Measurements from ENCODE around the gene VTI1A.
"Not testable (repeated sequence)": the region's sequence is repeated elsewhere in the genome, so short reads cannot be mapped to it uniquely, and the experiment has no call there.

VTI1A gene

GRCh38 chr10:112446855-112447619 is at the start of gene VTI1A, which contains the start of gene ZDHHC6:
VTI1A (plus strand) TSS chr10:112447215; CDS start chr10:112447374, 159 bp downstream.
ZDHHC6 (minus strand) TSS chr10:112446914; CDS start chr10:112445436, 1,478 bp downstream.
- Mint-ChIP-seq H3K4me1 (peaks cover 22 to 38% of the 10 kb centered on the region in 2 donors), H3K4me3 (peak within 1 kb of the TSS; percentile 86 to 91), H3K27me3 (no peaks in the 10 kb centered on the region), H3K27ac (peak within 1 kb of the TSS; percentile 90), H3K36me3 (peaks cover 14 to 30% of the 10 kb centered on the region in 2 donors), H3K9me3 (no peaks in the 10 kb centered on the region)
- ATAC-seq (replicated peaks) (peak; percentile 97 to 98), DNase-seq (peak; percentile 80)

GRCh38 chr10:112397592-112397991 is 49.4 kb upstream of the VTI1A start:
- peaks cover 0 to 4% of the 10 kb centered on the region in 2 donors for H3K4me1 Mint-ChIP-seq
- no peak overlapping the region for H3K4me3 Mint-ChIP-seq

GRCh38 chr10:112402917-112403316 is 44.1 kb upstream of the VTI1A start:
- Mint-ChIP-seq H3K9me3 (peaks cover 8 to 14% of the 10 kb centered on the region in 2 donors), H3K4me3 (no peak overlapping the region), H3K4me1 (peaks cover 10 to 21% of the 10 kb centered on the region in 2 donors)

More at GRCh38 chr10:112397592-112397991, 49.4 kb upstream of the VTI1A start:
- no peak for DNase-seq
- H3K27me3 Mint-ChIP-seq = no peaks in the 10 kb centered on the region
- H3K27ac Mint-ChIP-seq = no peak overlapping the region
- H3K36me3 Mint-ChIP-seq = peaks cover 11 to 31% of the 10 kb centered on the region in 2 donors
- H3K9me3 Mint-ChIP-seq = no peaks in the 10 kb centered on the region
- ATAC-seq (replicated peaks) = no peak

GRCh38 chr10:112404617-112405016 is 42.4 kb upstream of the VTI1A start:
- H3K4me1 Mint-ChIP-seq = peaks cover 10 to 21% of the 10 kb centered on the region in 2 donors
- no peak for DNase-seq
- H3K27me3 Mint-ChIP-seq = no peaks in the 10 kb centered on the region
- no peak overlapping the region for H3K27ac Mint-ChIP-seq
- H3K4me3 Mint-ChIP-seq = no peak overlapping the region
- ATAC-seq (replicated peaks) = no peak
- peaks cover 8 to 14% of the 10 kb centered on the region in 2 donors for H3K9me3 Mint-ChIP-seq
- H3K36me3 Mint-ChIP-seq = peaks cover 66 to 76% of the 10 kb centered on the region in 2 donors

More at GRCh38 chr10:112402917-112403316, 44.1 kb upstream of the VTI1A start:
- DNase-seq = no peak
- no peak overlapping the region for H3K27ac Mint-ChIP-seq
- no peaks in the 10 kb centered on the region for H3K27me3 Mint-ChIP-seq
- peaks cover 54 to 69% of the 10 kb centered on the region in 2 donors for H3K36me3 Mint-ChIP-seq
- ATAC-seq (replicated peaks) = no peak

- Mint-ChIP-seq H3K4me3 (peak overlapping the region in 1 of 2 donors; percentile 5), H3K9me3 (peaks cover 8 to 14% of the 10 kb centered on the region in 2 donors), H3K27ac (peak overlapping the region; percentile 91), H3K36me3 (peaks cover 66 to 78% of the 10 kb centered on the region in 2 donors), H3K4me1 (peaks cover 10 to 21% of the 10 kb centered on the region in 2 donors)
- DNase-seq = peak; percentile 12
- not testable (repeated sequence) for H3K27me3 Mint-ChIP-seq
- ATAC-seq (replicated peaks) = peak in 1 of 2 donors; percentile 39
These were observed 40.2 kb upstream of the VTI1A start for GRCh38 chr10:112406806-112407205.

- Mint-ChIP-seq H3K27me3 (no peaks in the 10 kb centered on the region), H3K27ac (peak overlapping the region; percentile 42), H3K4me1 (peaks cover 10 to 21% of the 10 kb centered on the region in 2 donors), H3K36me3 (peaks cover 61 to 73% of the 10 kb centered on the region in 2 donors), H3K9me3 (peaks cover 8 to 14% of the 10 kb centered on the region in 2 donors), H3K4me3 (no peak overlapping the region)
- ATAC-seq (replicated peaks) = no peak
- no peak for DNase-seq
These were observed 39.3 kb upstream of the VTI1A start for GRCh38 chr10:112407696-112408095.

- no peak overlapping the region for H3K4me3 Mint-ChIP-seq
- peaks cover 10 to 21% of the 10 kb centered on the region in 2 donors for H3K4me1 Mint-ChIP-seq
- DNase-seq = no peak
- peak overlapping the region; percentile 56 for H3K27ac Mint-ChIP-seq
- H3K9me3 Mint-ChIP-seq = peaks cover 8 to 14% of the 10 kb centered on the region in 2 donors
- H3K27me3 Mint-ChIP-seq = no peaks in the 10 kb centered on the region
- no peak for ATAC-seq (replicated peaks)
- H3K36me3 Mint-ChIP-seq = peaks cover 58 to 68% of the 10 kb centered on the region in 2 donors
These were observed 37.7 kb upstream of the VTI1A start for GRCh38 chr10:112409299-112409698.

- H3K4me3 Mint-ChIP-seq = no peak overlapping the region
- H3K27ac Mint-ChIP-seq = no peak overlapping the region
- peaks cover 55 to 68% of the 10 kb centered on the region in 2 donors for H3K36me3 Mint-ChIP-seq
- H3K9me3 Mint-ChIP-seq = peaks cover 8 to 14% of the 10 kb centered on the region in 2 donors
- DNase-seq (no peak), ATAC-seq (replicated peaks) (no peak)
- H3K27me3 Mint-ChIP-seq = no peaks in the 10 kb centered on the region
- H3K4me1 Mint-ChIP-seq = peaks cover 10 to 21% of the 10 kb centered on the region in 2 donors
These were observed 37.3 kb upstream of the VTI1A start for GRCh38 chr10:112409755-112410154.

- no peak for ATAC-seq (replicated peaks)
- H3K27me3 Mint-ChIP-seq = no peaks in the 10 kb centered on the region
- H3K9me3 Mint-ChIP-seq = peaks cover 0 to under 1% of the 10 kb centered on the region in 2 donors
- no peak overlapping the region for H3K4me3 Mint-ChIP-seq
- no peak for DNase-seq
- peaks cover under 1 to 2% of the 10 kb centered on the region in 2 donors for H3K4me1 Mint-ChIP-seq
- H3K27ac Mint-ChIP-seq = no peak overlapping the region
- peaks cover 42 to 64% of the 10 kb centered on the region in 2 donors for H3K36me3 Mint-ChIP-seq
These were observed 34.3 kb upstream of the VTI1A start for GRCh38 chr10:112412696-112413095.

GRCh38 chr10:112421731-112422130 is 25.3 kb upstream of the VTI1A start:
- ATAC-seq (replicated peaks) = no peak
- H3K4me3 Mint-ChIP-seq = no peak overlapping the region
- H3K9me3 Mint-ChIP-seq = no peaks in the 10 kb centered on the region
- peak overlapping the region; percentile 42 for H3K27ac Mint-ChIP-seq
- no peaks in the 10 kb centered on the region for H3K27me3 Mint-ChIP-seq
- no peak for DNase-seq
- peaks cover 8 to 11% of the 10 kb centered on the region in 2 donors for H3K4me1 Mint-ChIP-seq
- peaks cover 31 to 45% of the 10 kb centered on the region in 2 donors for H3K36me3 Mint-ChIP-seq

- ATAC-seq (replicated peaks) (no peak), DNase-seq (no peak)
- Mint-ChIP-seq H3K4me3 (no peak overlapping the region), H3K4me1 (peaks cover 8 to 13% of the 10 kb centered on the region in 2 donors), H3K36me3 (peaks cover 41 to 52% of the 10 kb centered on the region in 2 donors), H3K9me3 (no peaks in the 10 kb centered on the region), H3K27me3 (no peaks in the 10 kb centered on the region), H3K27ac (peak overlapping the region; percentile 52)
These were observed 22.4 kb upstream of the VTI1A start for GRCh38 chr10:112424651-112425050.

GRCh38 chr10:112426111-112426510 is 20.9 kb upstream of the VTI1A start:
- ATAC-seq (replicated peaks) (peak in 1 of 2 donors; percentile 27), DNase-seq (no peak)
- Mint-ChIP-seq H3K4me1 (peaks cover 8% of the 10 kb centered on the region in 2 donors), H3K9me3 (no peaks in the 10 kb centered on the region), H3K4me3 (no peak overlapping the region), H3K27me3 (no peaks in the 10 kb centered on the region), H3K27ac (no peak overlapping the region), H3K36me3 (peaks cover 39 to 52% of the 10 kb centered on the region in 2 donors)

GRCh38 chr10:112429147-112429546 is 17.9 kb upstream of the VTI1A start:
- Mint-ChIP-seq H3K36me3 (peaks cover 31 to 39% of the 10 kb centered on the region in 2 donors), H3K4me3 (no peak overlapping the region), H3K27me3 (no peaks in the 10 kb centered on the region), H3K27ac (peak overlapping the region; percentile 66), H3K9me3 (no peaks in the 10 kb centered on the region), H3K4me1 (peaks cover 8% of the 10 kb centered on the region in 2 donors)
- ATAC-seq (replicated peaks) (peak; percentile 23 to 52), DNase-seq (no peak)

GRCh38 chr10:112429654-112430230 is 17.3 kb upstream of the VTI1A start:
- H3K9me3 Mint-ChIP-seq = no peaks in the 10 kb centered on the region
- H3K4me1 Mint-ChIP-seq = peaks cover 5 to 6% of the 10 kb centered on the region in 2 donors
- H3K27me3 Mint-ChIP-seq = no peaks in the 10 kb centered on the region
- peaks cover 31 to 43% of the 10 kb centered on the region in 2 donors for H3K36me3 Mint-ChIP-seq
- no peak overlapping the region for H3K4me3 Mint-ChIP-seq
- ATAC-seq (replicated peaks) (no peak), DNase-seq (no peak)
- H3K27ac Mint-ChIP-seq = peak overlapping the region; percentile 66

Measured in stimulated activated naive B cell treated with anti-CD40 and anti-IgM and Interleukin-4, amounts not matched to agents 10 μg/mL and 1 μg/mL and 100 μg/mL, for 72 hours (primary cell).